Non-pigmented ciliary epithelial cell (primary cell): ENCODE results near the gene GPAT3.
"Not testable (repeated sequence)": the region's sequence is repeated elsewhere in the genome, so short reads cannot be mapped to it uniquely, and the experiment has no call there.

Source experiments
- DNase-seq: peaks from one replicate; pipeline ENCODE4 v3.0.0-alpha.2; 2010; ENCODE audit warnings: low read depth

Gene GPAT3

DNA sequence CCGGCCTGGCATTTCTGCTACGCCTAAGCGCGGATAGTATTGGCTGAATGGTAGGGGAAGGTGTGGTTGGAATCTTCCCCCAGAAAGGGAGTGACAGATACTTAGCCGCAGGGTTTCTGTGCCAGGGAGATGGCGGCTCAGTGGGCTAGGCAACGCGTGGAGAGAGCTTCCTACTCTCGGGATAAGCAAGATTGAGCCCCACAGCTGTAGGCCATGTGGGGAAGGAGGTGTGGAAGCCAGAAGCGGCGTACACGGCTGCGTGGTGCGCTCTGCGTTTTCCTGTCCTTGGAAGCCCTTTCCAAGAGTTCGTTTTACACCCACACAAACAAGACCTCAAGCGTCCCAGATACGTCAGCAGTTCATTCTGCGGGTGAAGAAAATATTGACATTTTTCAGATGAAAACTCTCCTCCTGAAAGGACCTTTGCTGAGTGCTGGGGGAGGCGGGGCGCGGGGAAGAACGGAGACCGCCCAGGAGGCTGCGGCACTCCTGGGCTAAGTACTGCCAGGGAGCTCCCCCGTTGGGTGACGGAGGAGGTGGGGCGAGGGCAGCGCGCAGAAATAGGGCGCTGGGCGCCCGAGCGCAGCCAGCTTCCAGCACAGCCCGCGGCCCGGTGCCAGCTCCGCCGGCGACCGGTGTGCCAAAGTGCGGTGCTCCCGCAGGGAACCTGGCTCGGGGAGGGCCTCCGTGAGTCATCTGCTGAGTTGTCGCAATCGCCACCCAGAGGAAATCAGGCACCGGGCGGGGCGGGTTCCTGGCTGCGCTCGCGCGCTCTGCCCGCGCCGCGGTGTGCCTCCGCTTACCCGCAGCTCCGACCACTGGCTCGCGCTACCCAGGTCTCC, at the start of gene GPAT3:
GPAT3 (plus strand) TSS at position 589 of the 842 bp plus-strand sequence. CDS start 515 bp downstream, outside the sequence.
- no peak for DNase-seq

DNA sequence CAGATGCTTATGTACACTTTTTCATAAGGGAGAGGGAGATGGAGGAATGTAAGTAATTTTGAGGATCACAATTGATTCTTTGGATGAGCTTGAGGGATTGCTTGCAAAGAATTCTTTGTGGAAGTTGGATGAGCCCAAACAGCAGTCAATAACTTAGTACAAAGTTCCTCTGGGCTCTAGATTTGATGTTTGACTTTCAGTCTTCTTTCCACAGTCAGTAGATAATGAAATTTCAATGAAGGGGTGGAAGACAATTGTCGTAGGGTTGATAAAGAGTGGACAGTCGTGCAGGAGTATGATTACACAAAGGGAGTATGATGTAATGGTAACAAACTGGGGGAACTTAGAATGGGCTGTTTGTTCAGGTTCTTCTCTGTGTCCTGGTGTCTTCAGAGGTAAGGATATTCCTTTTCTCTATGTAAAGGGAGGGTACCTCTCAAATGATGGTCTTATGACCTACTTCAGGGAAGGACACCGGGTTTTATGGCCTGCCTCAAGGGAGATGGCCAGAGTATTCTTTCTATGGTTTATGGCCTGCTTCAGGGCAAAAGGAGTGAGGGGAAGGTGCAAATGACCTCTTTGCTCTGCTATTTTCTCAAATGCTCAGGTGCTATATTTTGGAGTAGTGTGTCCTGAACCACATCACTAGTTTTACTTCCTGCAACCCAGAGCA, 49.3 kb upstream of the GPAT3 start:
- no peak for DNase-seq

DNA sequence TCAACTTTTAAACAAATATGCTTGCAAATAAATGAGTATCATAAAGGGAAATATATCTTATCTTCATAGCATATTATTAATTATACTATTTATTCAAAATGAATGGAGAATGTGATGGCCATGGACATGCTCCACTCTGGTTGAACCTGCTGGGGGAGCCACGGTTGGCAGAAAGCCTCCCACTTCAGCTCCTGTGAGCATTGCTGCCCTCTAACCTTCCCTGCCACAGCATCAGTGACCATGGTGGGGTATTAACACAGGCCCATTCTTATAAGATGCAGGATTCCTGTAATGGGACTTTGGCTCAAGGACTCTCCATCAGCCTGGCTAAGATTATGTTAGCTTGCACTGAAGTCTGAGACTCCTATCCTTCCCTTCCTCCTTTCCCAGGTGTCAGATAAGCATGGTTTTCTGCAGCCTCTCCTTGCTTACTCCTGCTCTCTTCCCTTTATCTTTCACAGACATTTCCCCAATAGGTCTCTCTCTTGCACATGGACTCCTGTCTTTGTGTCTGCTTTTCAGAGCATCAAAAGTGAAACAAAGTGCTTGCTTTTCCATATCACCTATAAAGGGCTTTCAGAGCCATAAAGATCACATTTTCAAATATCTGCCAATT, 46.1 kb upstream of the GPAT3 start:
- DNase-seq = no peak

GRCh38 chr4:83490876-83491450, 44.9 kb upstream of the GPAT3 start:
- no peak for DNase-seq

- DNase-seq = not testable (repeated sequence)
Measured at GRCh38 chr4:83496085-83496917, 39.6 kb upstream of the GPAT3 start.

- DNase-seq = no peak
Measured at GRCh38 chr4:83498187-83498586, 37.7 kb upstream of the GPAT3 start.

- DNase-seq = not testable (repeated sequence)
Measured at GRCh38 chr4:83501671-83502070, 34.2 kb upstream of the GPAT3 start.

- DNase-seq = no peak
Measured at GRCh38 chr4:83503974-83504373, 31.9 kb upstream of the GPAT3 start.

GRCh38 chr4:83504503-83504902, 31.4 kb upstream of the GPAT3 start:
- DNase-seq = no peak

DNA sequence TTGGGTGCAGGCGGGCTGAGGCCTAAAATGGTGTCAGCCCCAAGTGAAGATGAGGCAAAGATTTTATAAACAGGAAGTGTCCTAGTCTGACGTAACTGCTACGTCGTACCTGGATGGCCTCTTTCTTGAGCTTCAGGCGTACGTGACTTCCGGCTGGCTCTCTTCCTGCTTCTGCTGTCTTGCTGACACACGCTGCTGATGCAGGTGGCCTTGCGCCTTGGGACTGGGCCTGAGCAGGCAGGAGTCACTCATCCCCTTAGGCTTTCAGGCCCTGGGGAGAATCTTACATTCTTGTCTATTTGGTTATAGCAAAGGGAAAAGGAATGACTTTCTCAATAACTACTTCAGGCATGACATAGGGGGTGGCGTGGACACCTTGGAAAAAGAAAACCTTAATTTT, 30.9 kb upstream of the GPAT3 start:
- no peak for DNase-seq

GRCh38 chr4:83509156-83509585, 26.7 kb upstream of the GPAT3 start:
- not testable (repeated sequence) for DNase-seq

DNA sequence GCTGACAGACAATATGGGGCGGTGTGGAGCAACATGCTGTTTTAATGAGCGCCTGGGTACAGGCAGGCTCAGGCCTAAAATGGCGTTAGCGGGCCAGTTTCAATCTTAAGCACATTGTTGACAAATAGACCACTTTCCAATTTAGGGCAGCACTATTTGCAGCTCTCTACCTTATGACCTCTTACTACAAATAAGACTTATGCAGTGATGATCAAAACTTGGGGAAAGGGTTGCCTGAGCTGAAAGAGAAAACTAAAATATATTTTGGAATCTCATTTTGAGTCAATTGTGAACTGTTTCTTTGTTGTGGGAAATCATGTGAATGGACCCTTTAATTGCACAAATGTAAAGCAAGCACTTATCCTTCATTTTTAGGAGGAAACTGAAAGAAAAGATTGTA, 25.5 kb upstream of the GPAT3 start:
- no peak for DNase-seq

DNA sequence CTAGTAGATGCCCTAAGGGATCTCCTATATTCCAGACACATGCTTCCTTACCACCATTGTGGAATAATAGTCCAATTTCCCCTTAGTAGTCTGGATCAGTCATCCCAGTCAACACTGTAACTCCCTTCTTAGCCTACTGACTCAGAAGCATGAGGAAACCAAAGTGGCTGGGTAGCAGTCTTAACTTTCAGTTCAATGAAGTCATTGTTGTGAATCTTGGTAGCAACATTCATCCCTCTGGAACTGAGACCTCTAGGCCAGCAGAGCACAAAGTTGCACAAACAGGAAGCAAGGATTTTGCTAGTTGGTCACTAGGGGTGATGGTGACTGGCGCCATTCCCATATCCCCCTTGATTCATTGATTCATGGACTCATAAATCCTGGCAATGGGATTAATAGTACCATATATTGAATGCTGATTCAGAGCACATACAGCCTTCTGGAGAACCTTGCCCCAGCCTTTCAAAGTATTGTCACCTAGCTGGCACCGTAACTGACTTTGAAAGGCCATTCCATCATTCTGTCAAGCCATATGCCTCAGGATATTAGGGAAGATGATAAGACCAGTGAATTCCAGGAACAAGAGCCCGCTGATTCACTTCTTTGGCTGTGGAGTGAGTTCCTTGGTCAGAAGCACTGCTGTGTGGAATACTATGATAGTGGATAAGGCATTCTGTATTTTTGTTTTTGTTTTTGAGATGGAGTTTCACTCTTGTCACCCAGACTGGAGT, 19.7 kb upstream of the GPAT3 start:
- peak; percentile 28 for DNase-seq

DNA sequence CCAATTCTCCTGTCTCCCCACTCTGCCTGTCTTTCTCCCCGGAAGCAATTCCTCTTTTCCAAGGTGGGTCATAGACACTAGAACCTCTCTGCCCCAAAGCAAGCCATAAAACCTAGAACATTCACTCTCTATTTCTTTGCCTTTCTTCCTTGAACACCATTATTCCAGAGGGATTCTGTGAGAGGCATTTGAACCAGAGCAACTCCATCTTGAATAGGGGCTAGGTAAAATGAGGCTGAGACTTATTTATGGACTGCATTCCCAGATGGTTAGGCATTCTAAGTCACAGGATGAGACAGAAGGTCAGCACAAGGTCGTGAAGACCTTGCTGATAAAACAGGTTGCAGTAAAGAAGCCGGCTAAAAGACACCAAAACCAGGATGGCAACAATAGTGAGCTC, 13.7 kb upstream of the GPAT3 start:
- no peak for DNase-seq

DNA sequence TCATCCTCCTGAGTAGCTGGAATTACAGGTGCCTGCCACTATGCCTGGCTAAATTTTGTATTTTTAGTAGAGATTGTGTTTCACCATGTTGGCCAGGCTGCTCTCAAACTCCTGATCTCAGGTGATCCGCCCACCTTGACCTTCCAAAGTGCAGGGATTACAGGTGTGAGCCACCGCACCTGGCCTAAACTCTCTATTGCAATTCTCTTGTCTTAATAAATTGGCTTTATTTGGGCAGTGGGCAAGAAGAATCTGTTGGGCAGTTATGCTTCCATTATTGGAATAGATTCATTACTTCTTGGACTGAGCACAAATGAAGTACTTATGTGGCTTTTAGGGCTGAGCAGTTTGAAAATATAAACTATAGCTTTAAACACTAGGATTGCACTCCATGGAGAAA, 8.2 kb upstream of the GPAT3 start:
- no peak for DNase-seq

DNA sequence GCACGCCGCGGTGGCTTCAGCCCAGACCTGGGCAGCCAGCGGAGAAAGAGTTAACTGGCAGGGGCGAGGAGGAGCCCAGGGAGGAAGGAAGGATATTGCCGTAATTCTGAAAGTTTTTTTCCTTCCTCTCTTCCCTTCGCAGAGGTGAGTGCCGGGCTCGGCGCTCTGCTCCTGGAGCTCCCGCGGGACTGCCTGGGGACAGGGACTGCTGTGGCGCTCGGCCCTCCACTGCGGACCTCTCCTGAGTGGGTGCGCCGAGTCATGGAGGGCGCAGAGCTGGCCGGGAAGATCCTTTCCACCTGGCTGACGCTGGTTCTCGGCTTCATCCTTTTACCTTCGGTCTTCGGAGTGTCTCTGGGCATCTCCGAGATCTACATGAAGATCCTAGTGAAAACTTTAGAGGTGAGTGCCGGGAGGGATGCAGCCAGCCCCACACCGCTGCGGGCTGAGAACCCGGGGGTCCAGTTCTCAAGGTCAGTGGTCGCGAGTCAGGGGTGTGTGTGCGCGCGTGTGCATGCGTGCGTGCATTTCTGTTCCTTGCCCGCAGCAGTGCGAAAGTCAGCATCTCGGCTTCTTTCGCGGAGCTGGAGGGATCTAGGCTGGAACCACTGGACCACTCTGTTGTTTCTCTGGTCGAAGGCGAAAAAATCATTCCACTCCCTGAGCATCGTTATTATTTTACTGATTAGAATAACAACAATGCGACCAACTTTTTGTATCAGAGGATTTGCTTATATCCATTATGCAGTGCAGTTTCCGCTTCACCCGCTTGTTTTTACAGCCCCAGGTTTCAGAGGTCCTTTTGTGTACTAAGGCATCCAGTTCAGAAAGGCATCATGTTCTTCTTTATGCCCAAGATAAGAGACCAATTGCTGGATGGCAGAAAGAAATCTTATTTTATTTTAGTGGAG, 709 bp downstream of the GPAT3 start:
- DNase-seq = no peak

GRCh38 chr4:83542225-83542624, 6.3 kb downstream of the GPAT3 start:
- no peak for DNase-seq

DNA sequence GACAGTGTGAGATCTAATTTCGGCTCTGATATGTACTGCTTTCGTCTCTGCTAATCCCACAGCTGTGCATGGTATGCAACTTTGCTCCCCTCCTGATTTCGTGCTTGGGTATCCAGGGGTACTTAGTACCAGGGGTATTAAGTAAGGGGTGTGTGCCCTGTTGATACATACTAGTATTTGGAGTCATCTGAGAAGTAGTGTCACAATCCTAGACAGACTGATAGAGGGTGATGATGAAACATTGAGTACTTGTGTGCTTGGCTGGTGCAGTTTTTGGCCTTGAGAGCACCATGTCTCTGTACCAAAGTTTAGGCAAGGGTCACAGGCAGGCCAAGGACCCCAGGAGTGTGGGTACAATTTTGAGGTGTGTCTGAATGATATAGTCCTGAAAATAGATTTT, 10.9 kb downstream of the GPAT3 start:
- no peak for DNase-seq

DNA sequence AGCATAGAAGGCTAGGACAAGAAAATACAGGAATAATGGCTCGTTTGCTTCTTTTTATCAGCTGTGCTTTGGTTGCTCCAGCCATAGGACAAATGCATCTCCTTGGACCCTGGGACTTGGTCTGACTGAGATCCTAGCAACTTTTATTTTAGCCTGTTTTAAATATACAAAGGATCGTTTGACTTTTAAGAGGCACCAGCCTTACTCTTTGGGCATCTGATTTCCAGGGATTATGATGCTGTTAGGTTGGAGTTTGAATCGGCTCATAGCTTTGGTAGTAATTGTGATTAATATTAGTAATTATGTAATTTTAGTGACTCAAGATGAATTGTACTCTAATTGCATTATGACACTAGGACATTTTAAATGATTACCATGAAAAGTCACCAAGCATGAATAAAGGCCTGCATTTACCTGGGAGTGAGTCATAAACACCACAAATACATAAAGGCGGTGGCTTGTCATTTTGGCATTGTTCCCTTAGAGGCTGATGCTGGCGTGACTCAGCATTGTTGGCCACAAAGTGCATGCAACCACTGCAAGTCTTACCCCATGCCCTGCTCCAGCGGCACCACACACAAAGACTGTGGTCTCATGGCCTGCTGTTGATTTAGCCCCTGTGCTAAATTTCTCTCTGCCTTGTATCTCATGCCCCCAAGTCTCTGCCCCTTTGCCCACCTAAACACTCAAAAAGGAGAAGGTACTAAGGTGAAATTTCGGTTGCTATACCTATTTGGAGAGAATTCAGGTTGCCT, 12.4 kb downstream of the GPAT3 start:
- DNase-seq = peak; percentile 87
